MCF 10A (cell line): ENCODE results near the gene CUBN. TPM values are rescaled to one million over a fixed set of nuclear protein-coding genes. Genes with fewer than 3 reads are reported as not detected.
A peak's percentile ranks its signal among the peaks of the same experiment; 100 is the strongest.

Experiments
- BruUV-seq: library from RNA; stranded (reverse); fragments of 400-500 nt; replicated peaks from 2 replicates; lab custom pipeline; 2021; lab: Mats Ljungman, UMichigan
- CTCF ChIA-PET: fragments of 300-600 bp; sonication (Branson Sonifier 250); formaldehyde crosslinking; extraction: SDS; loops from one replicate; lab custom pipeline; 2021; ENCODE audit warnings: antibody characterized with exemption, inconsistent platforms; lab: Yijun Ruan, JAX
- POLR2A ChIA-PET: fragments of 300-600, 350-650 bp; sonication (Branson Sonifier 250); formaldehyde crosslinking; extraction: SDS; loops from one replicate; lab custom pipeline; 2020; ENCODE audit warnings: antibody characterized with exemption, inconsistent platforms; lab: Yijun Ruan, JAX
- DNase-seq: peaks from one replicate; pipeline ENCODE4 v3.0.0-alpha.2; 2018; ENCODE audit not compliant: unreplicated experiment
- H3K27ac Mint-ChIP-seq: one replicate; pipeline ENCODE4 v1.8.0; 2022; ENCODE audit warnings: mild to moderate bottlenecking, low read depth, mixed read lengths; ENCODE audit not compliant: unreplicated experiment
- H3K27me3 Mint-ChIP-seq: one replicate; pipeline ENCODE4 v1.8.0; 2022; ENCODE audit warnings: mixed read lengths; ENCODE audit not compliant: insufficient read depth, unreplicated experiment
- H3K36me3 Mint-ChIP-seq: one replicate; pipeline ENCODE4 v1.8.0; 2022; ENCODE audit warnings: mild to moderate bottlenecking, moderate library complexity, mixed read lengths; ENCODE audit not compliant: insufficient read depth, unreplicated experiment
- H3K4me1 Mint-ChIP-seq: one replicate; pipeline ENCODE4 v1.8.0; 2022; ENCODE audit warnings: mixed read lengths; ENCODE audit not compliant: insufficient read depth, unreplicated experiment
- H3K4me3 Mint-ChIP-seq: one replicate; pipeline ENCODE4 v1.8.0; 2022; ENCODE audit warnings: mild to moderate bottlenecking, moderate library complexity, mixed read lengths; ENCODE audit not compliant: unreplicated experiment
- H3K9me3 Mint-ChIP-seq: one replicate; pipeline ENCODE4 v1.8.0; 2022; ENCODE audit warnings: mixed read lengths; ENCODE audit not compliant: unreplicated experiment
- CTCF ChIP-seq: fragments of 200-600 bp; IDR thresholded peaks from one replicate; pipeline ENCODE4 v1.8.0; 2022; ENCODE audit warnings: antibody characterized with exemption, mild to moderate bottlenecking; ENCODE audit not compliant: unreplicated experiment
- intact Hi-C: fragments of 100-400 bp; cut with micrococcal nuclease; formaldehyde crosslinking; loops from 2 replicates; pipeline ENCODE4 v1.14.1; 2022
- total RNA-seq: library from RNA; stranded (reverse); gene quantifications from 2 replicates; pipeline ENCODE4 v1.2.3, GENCODE V29; 2022

CUBN gene
- total RNA-seq, 1 experiment from 2014 or later, result 1.3 TPM

- intact Hi-C loops, result no loop called here
- Mint-ChIP-seq H3K27me3 (no peaks in the 10 kb centered on the region), H3K9me3 (no peaks in the 10 kb centered on the region), H3K27ac (no peak overlapping the region), H3K4me3 (no peak overlapping the region), H3K36me3 (peaks cover 17% of the 10 kb centered on the region), H3K4me1 (peaks cover 7% of the 10 kb centered on the region)
- ChIA-PET CTCF (no interaction called here), POLR2A (no interaction called here)
- no TSS peak for BruUV-seq
- no peak for DNase-seq
- TF ChIP-seq CTCF, result no peak
These were observed 342.2 kb downstream of the CUBN start for GRCh38 chr10:16787361-16787791.

- DNase-seq, result no peak
- no TSS peak for BruUV-seq
- no peaks in the 10 kb centered on the region for H3K27me3 Mint-ChIP-seq
- H3K27ac Mint-ChIP-seq, result no peak overlapping the region
- ChIA-PET POLR2A (no interaction called here), CTCF (interaction anchor here (0.6 to 1.0 kb wide), 5 partner anchors 236 to 879 kb away, joined by 3 to 4 read pairs (median 3); no protein-coding TSS in a partner anchor)
- H3K4me1 Mint-ChIP-seq, result no peaks in the 10 kb centered on the region
- no peak for TF ChIP-seq CTCF
- intact Hi-C loops, result no loop called here
- H3K36me3 Mint-ChIP-seq, result peaks cover 4% of the 10 kb centered on the region
- H3K4me3 Mint-ChIP-seq, result no peak overlapping the region
- no peaks in the 10 kb centered on the region for H3K9me3 Mint-ChIP-seq
These were observed 349.2 kb downstream of the CUBN start for GRCh38 chr10:16780338-16780880.

- Mint-ChIP-seq H3K27ac (no peak overlapping the region), H3K27me3 (no peaks in the 10 kb centered on the region), H3K36me3 (peaks cover 4% of the 10 kb centered on the region), H3K9me3 (no peaks in the 10 kb centered on the region), H3K4me3 (no peak overlapping the region), H3K4me1 (no peaks in the 10 kb centered on the region)
- BruUV-seq, result no TSS peak
- ChIA-PET CTCF (interaction anchor here (0.6 to 1.1 kb wide), 4 partner anchors 13 to 1614 kb away, joined by 3 to 8 read pairs (median 4); no protein-coding TSS in a partner anchor), POLR2A (no interaction called here)
- TF ChIP-seq CTCF, result no peak
- no peak for DNase-seq
- intact Hi-C loops, result loop anchor here (10.0 kb wide), 2 partner anchors 205 to 905 kb away; no protein-coding TSS in a partner anchor
These were observed 350.2 kb downstream of the CUBN start for GRCh38 chr10:16779384-16779915.

- CTCF ChIA-PET, result interaction anchor here (0.5 to 2.2 kb wide), 26 partner anchors 11 to 1698 kb away, joined by 3 to 24 read pairs (median 4); partner anchors contain the start of gene RSU1
These were observed 351.9 kb downstream of the CUBN start for GRCh38 chr10:16777473-16778370.

More at GRCh38 chr10:16777473-16778370, 351.9 kb downstream of the CUBN start:
- no peak overlapping the region for H3K27ac Mint-ChIP-seq
- POLR2A ChIA-PET, result no interaction called here
- H3K27me3 Mint-ChIP-seq, result no peaks in the 10 kb centered on the region
- BruUV-seq, result no TSS peak
- intact Hi-C loops, result loop anchor here (1.0 to 10.0 kb wide), 5 partner anchors 203 to 903 kb away; no protein-coding TSS in a partner anchor
- peak; percentile 70 for TF ChIP-seq CTCF
- peak; percentile 63 for DNase-seq
- H3K36me3 Mint-ChIP-seq, result peaks cover 4% of the 10 kb centered on the region
- H3K4me3 Mint-ChIP-seq, result no peak overlapping the region
- H3K9me3 Mint-ChIP-seq, result no peaks in the 10 kb centered on the region
- no peaks in the 10 kb centered on the region for H3K4me1 Mint-ChIP-seq
